PC-3 (cell line): ENCODE measurements around the gene PADI2. TPM values are rescaled to one million over a fixed set of nuclear protein-coding genes. Genes with fewer than 3 reads are reported as not detected.

Experiments used
- ATAC-seq: fragments of 200-7000 bp; cut with Tn5 transposase; 2 replicates; pipeline ENCODE4 v1.9.1; 2020; ENCODE audit warnings: mild to moderate bottlenecking, moderate library complexity
- BruUV-seq: library from RNA; stranded (reverse); fragments of 400-500 nt; replicated peaks from 2 replicates; lab custom pipeline; 2021; lab: Mats Ljungman, UMichigan
- CTCF ChIA-PET: fragments of 300-600 bp; sonication (Branson Sonifier 250); formaldehyde crosslinking; loops from one replicate; lab custom pipeline; 2022; ENCODE audit warnings: antibody characterized with exemption; lab: Charles Lee
- POLR2A ChIA-PET: fragments of 300-600 bp; sonication (Branson Sonifier 250); formaldehyde crosslinking; loops from one replicate; lab custom pipeline; 2022; ENCODE audit warnings: antibody characterized with exemption; ENCODE audit not compliant: unreplicated experiment; lab: Charles Lee
- DNase-seq: peaks from one replicate; pipeline ENCODE4 v3.0.0-alpha.2; 2015
- H2AFZ ChIP-seq: fragments of 300-600 bp; sonication (generic); 2 replicates; pipeline ENCODE4 v1.6.0; 2016; ENCODE audit warnings: antibody characterized with exemption, low read length
- H3F3A ChIP-seq: fragments of 300-600 bp; sonication (generic); one replicate; pipeline ENCODE4 v1.6.0; 2017; ENCODE audit warnings: antibody characterized with exemption, low read length, control low read depth, mild to moderate bottlenecking; ENCODE audit not compliant: unreplicated experiment
- H3K27ac ChIP-seq: fragments of 300-600 bp; sonication (generic); 2 replicates; pipeline ENCODE4 v1.5.1; 2016; ENCODE audit warnings: mild to moderate bottlenecking, low read length
- H3K27me3 ChIP-seq: fragments of 300-600 bp; sonication (generic); 2 replicates; pipeline ENCODE4 v1.6.1; 2016; ENCODE audit warnings: low read length, mixed read lengths
- H3K36me3 ChIP-seq: fragments of 300-600 bp; sonication (generic); 2 replicates; pipeline ENCODE4 v1.6.1; 2016; ENCODE audit warnings: low read depth, mixed run types, low read length, mixed read lengths
- H3K4me1 ChIP-seq: fragments of 300-600 bp; sonication (generic); 2 replicates; pipeline ENCODE4 v1.5.1; 2016; ENCODE audit warnings: low read length; ENCODE audit not compliant: insufficient read depth
- H3K4me2 ChIP-seq: fragments of 300-600 bp; sonication (generic); 2 replicates; pipeline ENCODE4 v1.6.0; 2016; ENCODE audit warnings: low read length
- H3K4me3 ChIP-seq: fragments of 300-600 bp; sonication (generic); 2 replicates; pipeline ENCODE4 v1.5.1; 2016; ENCODE audit warnings: mild to moderate bottlenecking, low read length, mixed read lengths
- H3K79me2 ChIP-seq: fragments of 300-600 bp; sonication (generic); 2 replicates; pipeline ENCODE4 v1.6.1; 2017; ENCODE audit warnings: low read length, mixed read lengths
- H3K9ac ChIP-seq: fragments of 300-600 bp; sonication (generic); 2 replicates; pipeline ENCODE4 v1.6.0; 2016; ENCODE audit warnings: mild to moderate bottlenecking, low read length
- H3K9me2 ChIP-seq: fragments of 300-600 bp; sonication (generic); replicated peaks from 2 replicates; pipeline ENCODE4 v1.6.1; 2016; ENCODE audit warnings: mixed run types, low read length, mixed read lengths
- H3K9me3 ChIP-seq: fragments of 300-600 bp; sonication (generic); 2 replicates; pipeline ENCODE4 v1.6.1; 2016; ENCODE audit warnings: low read length, mixed read lengths
- H4K20me1 ChIP-seq: fragments of 300-600 bp; sonication (generic); 2 replicates; pipeline ENCODE4 v1.6.1; 2016; ENCODE audit warnings: low read length, mixed read lengths
- EZH2 ChIP-seq: fragments of 300-600 bp; sonication (generic); IDR thresholded peaks from one replicate; pipeline ENCODE4 v1.6.1; 2017; ENCODE audit warnings: antibody characterized with exemption, mild to moderate bottlenecking, low read length; ENCODE audit not compliant: unreplicated experiment
- EZH2phosphoT487 ChIP-seq: fragments of 300-600 bp; sonication (generic); IDR thresholded peaks from 2 replicates; pipeline ENCODE4 v1.6.1; 2018; ENCODE audit warnings: mild to moderate bottlenecking, antibody characterized with exemption, low read length, borderline replicate concordance
- intact Hi-C: fragments of 100-400 bp; cut with micrococcal nuclease; formaldehyde crosslinking; loops from 2 replicates; pipeline ENCODE4 v1.9.0; 2023
- total RNA-seq: library from RNA; depleted of rRNA; stranded (reverse); fragments of >200 nt; gene quantifications from 2 replicates; pipeline ENCODE4 v1.2.3, GENCODE V29; 2014
- TF ChIP-seq, protein P1 (sequence below): fragments of 300-600 bp; sonication (generic); conservative IDR thresholded peaks from 2 replicates; pipeline ENCODE4 v1.5.1; 2017; ENCODE audit warnings: antibody characterized with exemption, low read depth, mild to moderate bottlenecking, low read length

The PADI2 gene
- total RNA-seq, 1 experiment from 2014 or later: 2.4 TPM

DNA sequence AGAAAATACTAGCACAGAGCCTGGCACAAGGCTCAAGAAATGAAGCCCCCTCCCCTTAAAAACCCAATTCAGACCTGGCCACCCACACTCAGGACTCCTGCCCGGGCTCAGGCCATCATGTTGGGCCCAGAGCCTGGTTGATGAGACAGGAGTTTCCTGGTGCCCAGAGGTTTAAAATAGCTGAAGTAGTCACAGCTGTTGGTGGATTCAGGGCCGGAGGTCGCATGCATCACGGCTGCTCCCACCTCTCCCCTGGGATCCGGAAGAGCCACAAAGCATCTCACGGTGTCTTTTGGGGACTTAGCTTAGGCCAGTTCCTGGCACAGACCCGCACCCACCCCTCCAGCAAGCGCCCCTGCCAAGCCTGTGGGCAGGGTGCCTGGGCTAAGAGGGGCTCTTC lies 2.6 kb upstream of the PADI2 start:
- H3K36me3 ChIP-seq: no peaks in the 10 kb centered on the region
- DNase-seq (no peak), ATAC-seq (no peak)
- peaks cover 4% of the 10 kb centered on the region; the same call in 1 of the 2 replicates for H3K4me1 ChIP-seq
- H3K9me3 ChIP-seq: no peaks in the 10 kb centered on the region
- no peak overlapping the region for H3K9ac ChIP-seq
- H3F3A ChIP-seq: no peaks in the 10 kb centered on the region
- no peak overlapping the region for H3K4me2 ChIP-seq
- ChIA-PET CTCF (interaction anchor here (0.8 kb wide), 1 partner anchor 110 kb away, joined by 4 read pairs; no protein-coding TSS in a partner anchor), POLR2A (interaction anchor here (0.7 kb wide), 1 partner anchor 45 kb away, joined by 5 read pairs; no protein-coding TSS in a partner anchor)
- no TSS peak for BruUV-seq
- intact Hi-C loops: loop anchor here (10.0 kb wide), 1 partner anchor 283 kb away; no protein-coding TSS in a partner anchor
- H3K4me3 ChIP-seq: no peak overlapping the region
- TF ChIP-seq EZH2: no peak
- TF ChIP-seq, protein P1, sequence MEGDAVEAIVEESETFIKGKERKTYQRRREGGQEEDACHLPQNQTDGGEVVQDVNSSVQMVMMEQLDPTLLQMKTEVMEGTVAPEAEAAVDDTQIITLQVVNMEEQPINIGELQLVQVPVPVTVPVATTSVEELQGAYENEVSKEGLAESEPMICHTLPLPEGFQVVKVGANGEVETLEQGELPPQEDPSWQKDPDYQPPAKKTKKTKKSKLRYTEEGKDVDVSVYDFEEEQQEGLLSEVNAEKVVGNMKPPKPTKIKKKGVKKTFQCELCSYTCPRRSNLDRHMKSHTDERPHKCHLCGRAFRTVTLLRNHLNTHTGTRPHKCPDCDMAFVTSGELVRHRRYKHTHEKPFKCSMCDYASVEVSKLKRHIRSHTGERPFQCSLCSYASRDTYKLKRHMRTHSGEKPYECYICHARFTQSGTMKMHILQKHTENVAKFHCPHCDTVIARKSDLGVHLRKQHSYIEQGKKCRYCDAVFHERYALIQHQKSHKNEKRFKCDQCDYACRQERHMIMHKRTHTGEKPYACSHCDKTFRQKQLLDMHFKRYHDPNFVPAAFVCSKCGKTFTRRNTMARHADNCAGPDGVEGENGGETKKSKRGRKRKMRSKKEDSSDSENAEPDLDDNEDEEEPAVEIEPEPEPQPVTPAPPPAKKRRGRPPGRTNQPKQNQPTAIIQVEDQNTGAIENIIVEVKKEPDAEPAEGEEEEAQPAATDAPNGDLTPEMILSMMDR: no peak
- no peak overlapping the region for H3K27ac ChIP-seq
- no peaks in the 10 kb centered on the region for H3K9me2 ChIP-seq
- H3K27me3 ChIP-seq: no peaks in the 10 kb centered on the region
- H3K79me2 ChIP-seq: no peaks in the 10 kb centered on the region
- H2AFZ ChIP-seq: no peak overlapping the region
- H4K20me1 ChIP-seq: no peaks in the 10 kb centered on the region

DNA sequence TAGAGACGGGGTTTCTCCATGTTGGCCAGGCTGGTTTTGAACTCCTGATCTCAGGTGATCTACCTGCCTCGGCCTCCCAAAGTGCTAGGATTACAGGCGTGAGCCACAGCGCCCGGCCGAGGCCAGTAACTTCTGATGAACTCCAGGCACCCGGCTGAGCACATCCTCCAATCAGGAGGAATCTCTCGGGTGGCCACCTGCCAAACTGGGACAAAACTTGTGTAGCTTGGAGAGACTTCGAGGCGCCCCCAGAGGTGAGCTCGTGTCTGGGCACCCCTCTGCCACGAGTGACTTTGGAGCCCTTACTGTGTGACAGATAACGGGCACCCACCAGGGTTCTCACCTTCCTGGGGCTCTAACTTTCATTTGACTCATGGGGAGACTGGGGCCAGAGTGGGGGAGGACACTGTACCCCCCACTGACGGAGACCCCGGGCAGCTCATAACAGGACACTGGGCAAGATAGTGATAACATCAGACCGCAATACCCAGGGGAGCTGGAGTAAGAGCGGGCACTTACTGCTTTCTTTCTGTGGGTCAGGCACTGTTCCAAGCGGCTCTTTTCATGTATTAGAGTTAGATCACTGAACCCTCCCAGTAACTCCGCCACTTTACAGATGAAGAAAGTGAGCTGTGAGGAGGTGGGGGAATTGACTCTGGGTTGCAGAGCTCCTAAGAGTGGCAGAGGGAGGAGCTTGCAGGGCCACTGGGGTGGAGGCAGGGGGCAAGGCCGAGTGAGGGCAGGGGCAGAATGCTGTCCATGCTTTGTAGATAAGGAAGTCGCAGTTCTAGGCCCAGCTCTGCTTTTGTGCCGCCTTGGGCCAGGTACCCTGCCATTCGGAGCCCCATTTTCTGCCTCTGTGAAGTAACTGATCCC lies 1.9 kb upstream of the PADI2 start:
- Histone ChIP-seq H3F3A (no peaks in the 10 kb centered on the region), H3K4me1 (peaks cover 4% of the 10 kb centered on the region; the same call in 1 of the 2 replicates), H3K36me3 (no peaks in the 10 kb centered on the region), H3K4me2 (no peak overlapping the region), H3K9ac (no peak overlapping the region), H3K27ac (no peak overlapping the region), H3K27me3 (no peaks in the 10 kb centered on the region), H2AFZ (no peak overlapping the region), H3K9me2 (no peaks in the 10 kb centered on the region), H3K79me2 (no peaks in the 10 kb centered on the region), H3K4me3 (no peak overlapping the region), H4K20me1 (no peaks in the 10 kb centered on the region), H3K9me3 (no peaks in the 10 kb centered on the region)
- POLR2A ChIA-PET: no interaction called here
- intact Hi-C loops: loop anchor here (10.0 kb wide), 1 partner anchor 284 kb away; no protein-coding TSS in a partner anchor
- ATAC-seq (no peak), DNase-seq (no peak)
- no TSS peak for BruUV-seq
- TF ChIP-seq, protein P1: no peak
- no peak for TF ChIP-seq EZH2phosphoT487
- TF ChIP-seq EZH2: no peak
- CTCF ChIA-PET: interaction anchor here (0.6 kb wide), 1 partner anchor 158 kb away, joined by 5 read pairs; no protein-coding TSS in a partner anchor

- intact Hi-C loops: loop anchor here (10.0 kb wide), 1 partner anchor 284 kb away; no protein-coding TSS in a partner anchor
- Histone ChIP-seq H3K4me2 (no peak overlapping the region), H3K4me1 (no peaks in the 10 kb centered on the region; the same call in 1 of the 2 replicates), H4K20me1 (no peaks in the 10 kb centered on the region), H2AFZ (no peak overlapping the region), H3K27me3 (no peaks in the 10 kb centered on the region), H3K36me3 (no peaks in the 10 kb centered on the region), H3K79me2 (no peaks in the 10 kb centered on the region), H3K4me3 (no peak overlapping the region), H3K27ac (no peak overlapping the region), H3K9me2 (no peaks in the 10 kb centered on the region), H3K9me3 (no peaks in the 10 kb centered on the region), H3F3A (no peaks in the 10 kb centered on the region), H3K9ac (no peak overlapping the region)
- CTCF ChIA-PET: no interaction called here
- DNase-seq (no peak), ATAC-seq (no peak)
- TF ChIP-seq EZH2: no peak
- no peak for TF ChIP-seq EZH2phosphoT487
- TF ChIP-seq, protein P1: no peak
- POLR2A ChIA-PET: no interaction called here
- no TSS peak for BruUV-seq
Observed at GRCh38 chr1:17120481-17120877, 1.2 kb upstream of the PADI2 start.
